Liver (tissue), 9 donors: ENCODE results near the gene ATP2B2. TPM values are rescaled to one million over a fixed set of nuclear protein-coding genes. Genes with fewer than 3 reads are reported as not detected.

Experiments
- DNase-seq: peaks from one replicate; pipeline ENCODE4 v3.0.0-alpha.2; 2017; ENCODE audit warnings: low spot score
- H3K27ac ChIP-seq, 2 donors: one replicate each; pipeline ENCODE4 v1.7.0; 2013; ENCODE audit warnings: inconsistent platforms in 2 of 2, low read length in 2 of 2, control low read depth in 1 of 2, low read depth in 1 of 2, mild to moderate bottlenecking in 1 of 2
- H3K27me3 ChIP-seq, 4 donors: one replicate each; pipeline versions ENCODE4 v1.6.1 to v1.7.0; 2013; ENCODE audit warnings: low read length in 3 of 4, inconsistent platforms in 1 of 4, mild to moderate bottlenecking in 1 of 4, moderate library complexity in 1 of 4; ENCODE audit not compliant: control insufficient read depth in 4 of 4, insufficient read depth in 4 of 4
- H3K36me3 ChIP-seq, 4 donors: one replicate each; pipeline versions ENCODE4 v1.6.1 to v1.7.0; 2013; ENCODE audit warnings: low read length in 3 of 4, mild to moderate bottlenecking in 3 of 4, low read depth in 1 of 4, moderate library complexity in 1 of 4; ENCODE audit not compliant: control insufficient read depth in 4 of 4, insufficient read depth in 3 of 4
- H3K4me1 ChIP-seq, 4 donors: one replicate each; pipeline versions ENCODE4 v1.6.1 to v1.7.0; 2013; ENCODE audit warnings: low read length in 3 of 4, mild to moderate bottlenecking in 3 of 4, moderate library complexity in 1 of 4; ENCODE audit not compliant: control insufficient read depth in 4 of 4, insufficient read depth in 4 of 4
- H3K4me3 ChIP-seq, 3 donors: one replicate each; pipeline versions ENCODE4 v1.6.1 to v1.7.0; 2013; ENCODE audit warnings: low read length in 3 of 3, control low read depth in 1 of 3, low read depth in 1 of 3, mild to moderate bottlenecking in 1 of 3
- H3K9ac ChIP-seq, 2 donors: one replicate each; pipeline ENCODE4 v1.7.0; 2013; ENCODE audit warnings: low read length in 2 of 2, mild to moderate bottlenecking in 2 of 2, moderate library complexity in 2 of 2, control low read depth in 1 of 2, low read depth in 1 of 2
- H3K9me3 ChIP-seq, 4 donors: one replicate each; pipeline versions ENCODE4 v1.6.1 to v1.7.0; 2013; ENCODE audit warnings: low read length in 3 of 4; ENCODE audit not compliant: control insufficient read depth in 4 of 4
- EGR1 ChIP-seq, 2 donors: IDR thresholded peaks; 2 replicates each; pipeline ENCODE4 v1.6.1; 2016 to 2018; ENCODE audit warnings: antibody characterized with exemption in 2 of 2, low read depth in 2 of 2
- FOXA2 ChIP-seq: IDR thresholded peaks from 2 replicates; pipeline ENCODE4 v1.6.1; 2016; ENCODE audit warnings: antibody characterized with exemption
- GABPA ChIP-seq, 2 donors: IDR thresholded peaks in 1 of 2; conservative IDR thresholded peaks in 1 of 2; 2 replicates each; pipeline ENCODE4 v1.6.1; 2016; ENCODE audit warnings: antibody characterized with exemption in 2 of 2, mild to moderate bottlenecking in 1 of 2, moderate library complexity in 1 of 2
- HNF4A ChIP-seq, 2 donors: conservative IDR thresholded peaks; 2 replicates each; pipeline ENCODE4 v1.6.1; 2016; ENCODE audit warnings: antibody characterized with exemption in 2 of 2, mild to moderate bottlenecking in 2 of 2
- HNF4G ChIP-seq: IDR thresholded peaks from 2 replicates; pipeline ENCODE4 v1.6.1; 2016; ENCODE audit warnings: antibody characterized with exemption
- NR2F2 ChIP-seq: IDR thresholded peaks from 2 replicates; pipeline ENCODE4 v1.6.1; 2016; ENCODE audit warnings: antibody characterized with exemption
- RAD21 ChIP-seq, 2 donors: IDR thresholded peaks; 2 replicates each; pipeline ENCODE4 v1.6.1; 2016; ENCODE audit warnings: antibody characterized with exemption in 2 of 2, mild to moderate bottlenecking in 2 of 2
- RXRA ChIP-seq, 2 donors: IDR thresholded peaks; 2 replicates each; pipeline ENCODE4 v1.6.1; 2017 to 2018; ENCODE audit warnings: antibody characterized with exemption in 2 of 2, mild to moderate bottlenecking in 1 of 2
- SP1 ChIP-seq: IDR thresholded peaks from 2 replicates; pipeline ENCODE4 v1.6.1; 2018; ENCODE audit warnings: antibody characterized with exemption, mild to moderate bottlenecking
- TAF1 ChIP-seq: conservative IDR thresholded peaks from 2 replicates; pipeline ENCODE4 v1.6.1; 2016; ENCODE audit warnings: antibody characterized with exemption, mild to moderate bottlenecking
- YY1 ChIP-seq: IDR thresholded peaks from 2 replicates; pipeline ENCODE4 v1.6.1; 2016; ENCODE audit warnings: antibody characterized with exemption, mild to moderate bottlenecking
- WGBS: extraction: QIAGEN DNeasy Blood & Tissue Kit; methylation state at CpG from one replicate; pipeline ENCODE4 v1.1.7; 2013; 5-methylcytosine and 5-hydroxymethylcytosine counted together
- polyA plus RNA-seq, 2 donors: library from polyadenylated mRNA; stranded (reverse) in 1 of 2; unstranded in 1 of 2; fragments of 200-250 nt in 1 of 2; fragments of >200 nt in 1 of 2; fragmentation: Nextera tagmentation in 1 of 2; extraction: Ambion mirVana in 1 of 2; gene quantifications; one replicate each; pipeline versions ENCODE4 v1.2.1 to v1.2.3, GENCODE V29; 2013 to 2015
- total RNA-seq, 2 donors: library from RNA; depleted of rRNA; stranded (reverse); fragments of >200 nt; gene quantifications; one replicate each; pipeline ENCODE4 v1.2.3, GENCODE V29; 2014
- TF ChIP-seq, protein P1 (sequence below): IDR thresholded peaks from 2 replicates; pipeline ENCODE4 v1.6.1; 2016; ENCODE audit warnings: antibody characterized with exemption
- TF ChIP-seq, protein P2 (sequence below): IDR thresholded peaks from 2 replicates; pipeline ENCODE4 v1.6.1; 2016; ENCODE audit warnings: antibody characterized with exemption, mild to moderate bottlenecking
- TF ChIP-seq, protein P3 (sequence below): IDR thresholded peaks from 2 replicates; pipeline ENCODE4 v1.6.1; 2016; ENCODE audit warnings: antibody characterized with exemption
- TF ChIP-seq, protein P4 (sequence below): IDR thresholded peaks from 2 replicates; pipeline ENCODE4 v1.6.1; 2016; ENCODE audit warnings: antibody characterized with exemption
- TF ChIP-seq, protein P5 (sequence below): fragments of 150-350 bp; IDR thresholded peaks from 2 replicates; pipeline ENCODE4 v1.5.1; 2017; ENCODE audit warnings: improper control_type of control experiment, low read depth, low read length; ENCODE audit not compliant: missing input control
- donor health status: healthy.
- donor health status: healthy.
- donor health status: healthy.
- donor health status: healthy.
- donor health status: healthy.

The ATP2B2 gene
- total and polyA plus RNA-seq, 4 donors, result 10.4 to 27.8 (median 20.7) TPM

DNA sequence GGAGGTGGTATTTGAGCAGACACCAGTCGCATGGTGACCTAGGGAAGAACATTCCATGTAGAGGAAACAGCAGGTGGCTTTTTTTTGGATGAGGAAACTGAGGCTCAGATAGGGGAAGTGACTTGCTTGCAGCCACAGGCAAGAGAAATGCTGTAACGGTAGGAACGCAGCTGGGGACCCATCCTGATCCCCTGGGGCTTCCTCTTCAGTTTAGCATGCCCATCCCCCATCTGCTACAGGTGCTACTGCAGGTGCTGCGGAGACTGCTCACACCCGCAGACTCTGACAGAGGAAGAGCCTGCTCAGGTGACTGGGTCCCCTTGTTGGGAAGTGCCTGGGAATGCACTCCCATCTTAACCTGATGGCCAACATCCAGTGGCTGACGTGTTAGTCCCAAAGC, 129.0 kb downstream of the ATP2B2 start:
- TF ChIP-seq SP1, result no peak
- no peak for DNase-seq
- 83% methylated on average over 6 of the region's 6 CpGs for WGBS

DNA sequence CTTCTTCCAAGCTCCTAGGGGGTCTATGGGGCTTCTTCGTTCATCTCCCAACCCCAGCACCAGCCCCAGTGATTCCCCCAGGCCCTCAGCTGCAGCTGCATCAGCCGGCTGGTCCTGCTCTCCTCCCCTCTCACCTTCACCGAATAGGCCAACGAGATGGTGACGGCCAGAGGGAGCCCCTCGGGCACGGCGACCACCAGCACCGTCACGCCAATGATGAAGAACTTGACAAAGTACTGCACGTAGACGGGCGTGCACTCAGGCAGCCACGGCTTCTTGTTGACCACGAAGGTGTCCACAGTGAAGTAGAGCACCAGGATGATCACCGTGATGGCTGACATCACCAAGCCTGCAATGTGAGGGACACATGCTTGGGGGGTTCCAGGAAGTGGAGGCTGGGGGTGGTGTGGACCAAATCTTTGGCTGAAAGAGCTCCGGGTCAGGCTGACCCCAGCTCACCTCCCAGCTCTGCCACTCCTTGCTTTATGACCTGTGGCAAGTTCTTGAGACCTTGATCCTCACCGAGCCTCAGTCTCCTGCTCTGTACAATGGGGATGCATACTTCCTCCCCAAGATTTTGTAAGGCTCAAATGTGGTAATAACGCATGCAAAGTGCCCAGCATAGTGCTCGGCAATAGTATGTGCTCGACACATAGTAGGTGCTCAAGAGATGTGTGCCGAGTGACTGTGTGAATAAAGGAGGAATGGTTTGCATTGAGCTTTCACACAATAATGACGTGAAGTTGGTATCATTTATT, 129.9 kb downstream of the ATP2B2 start:
- no peaks in the 10 kb centered on the region for H3K4me1 ChIP-seq
- H3K36me3 ChIP-seq, result peaks cover 2 to 59% (median 24%) of the 10 kb centered on the region in 4 donors
- H3K27ac ChIP-seq, result no peak overlapping the region
- no peaks in the 10 kb centered on the region for H3K9me3 ChIP-seq
- TF ChIP-seq, protein P1, sequence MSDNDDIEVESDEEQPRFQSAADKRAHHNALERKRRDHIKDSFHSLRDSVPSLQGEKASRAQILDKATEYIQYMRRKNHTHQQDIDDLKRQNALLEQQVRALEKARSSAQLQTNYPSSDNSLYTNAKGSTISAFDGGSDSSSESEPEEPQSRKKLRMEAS, result no peak
- TF ChIP-seq TAF1, result no peak
- no peak for TF ChIP-seq EGR1 (IDR thresholded peaks at IDR 0.05; ENCODE audit: low read depth in 2 of 2)
- TF ChIP-seq YY1, result no peak
- TF ChIP-seq, protein P2, sequence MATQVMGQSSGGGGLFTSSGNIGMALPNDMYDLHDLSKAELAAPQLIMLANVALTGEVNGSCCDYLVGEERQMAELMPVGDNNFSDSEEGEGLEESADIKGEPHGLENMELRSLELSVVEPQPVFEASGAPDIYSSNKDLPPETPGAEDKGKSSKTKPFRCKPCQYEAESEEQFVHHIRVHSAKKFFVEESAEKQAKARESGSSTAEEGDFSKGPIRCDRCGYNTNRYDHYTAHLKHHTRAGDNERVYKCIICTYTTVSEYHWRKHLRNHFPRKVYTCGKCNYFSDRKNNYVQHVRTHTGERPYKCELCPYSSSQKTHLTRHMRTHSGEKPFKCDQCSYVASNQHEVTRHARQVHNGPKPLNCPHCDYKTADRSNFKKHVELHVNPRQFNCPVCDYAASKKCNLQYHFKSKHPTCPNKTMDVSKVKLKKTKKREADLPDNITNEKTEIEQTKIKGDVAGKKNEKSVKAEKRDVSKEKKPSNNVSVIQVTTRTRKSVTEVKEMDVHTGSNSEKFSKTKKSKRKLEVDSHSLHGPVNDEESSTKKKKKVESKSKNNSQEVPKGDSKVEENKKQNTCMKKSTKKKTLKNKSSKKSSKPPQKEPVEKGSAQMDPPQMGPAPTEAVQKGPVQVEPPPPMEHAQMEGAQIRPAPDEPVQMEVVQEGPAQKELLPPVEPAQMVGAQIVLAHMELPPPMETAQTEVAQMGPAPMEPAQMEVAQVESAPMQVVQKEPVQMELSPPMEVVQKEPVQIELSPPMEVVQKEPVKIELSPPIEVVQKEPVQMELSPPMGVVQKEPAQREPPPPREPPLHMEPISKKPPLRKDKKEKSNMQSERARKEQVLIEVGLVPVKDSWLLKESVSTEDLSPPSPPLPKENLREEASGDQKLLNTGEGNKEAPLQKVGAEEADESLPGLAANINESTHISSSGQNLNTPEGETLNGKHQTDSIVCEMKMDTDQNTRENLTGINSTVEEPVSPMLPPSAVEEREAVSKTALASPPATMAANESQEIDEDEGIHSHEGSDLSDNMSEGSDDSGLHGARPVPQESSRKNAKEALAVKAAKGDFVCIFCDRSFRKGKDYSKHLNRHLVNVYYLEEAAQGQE, result no peak
- no peak for TF ChIP-seq FOXA2
- TF ChIP-seq HNF4A (conservative IDR thresholded peaks at IDR 0.05), result no peak
- no peak for TF ChIP-seq RAD21 (IDR thresholded peaks at IDR 0.05)
- no peak for TF ChIP-seq HNF4G
- no peak for TF ChIP-seq GABPA (IDR thresholded peaks at IDR 0.05 in 1 of 2, conservative IDR thresholded peaks at IDR 0.05 in 1 of 2)
- TF ChIP-seq, protein P3, sequence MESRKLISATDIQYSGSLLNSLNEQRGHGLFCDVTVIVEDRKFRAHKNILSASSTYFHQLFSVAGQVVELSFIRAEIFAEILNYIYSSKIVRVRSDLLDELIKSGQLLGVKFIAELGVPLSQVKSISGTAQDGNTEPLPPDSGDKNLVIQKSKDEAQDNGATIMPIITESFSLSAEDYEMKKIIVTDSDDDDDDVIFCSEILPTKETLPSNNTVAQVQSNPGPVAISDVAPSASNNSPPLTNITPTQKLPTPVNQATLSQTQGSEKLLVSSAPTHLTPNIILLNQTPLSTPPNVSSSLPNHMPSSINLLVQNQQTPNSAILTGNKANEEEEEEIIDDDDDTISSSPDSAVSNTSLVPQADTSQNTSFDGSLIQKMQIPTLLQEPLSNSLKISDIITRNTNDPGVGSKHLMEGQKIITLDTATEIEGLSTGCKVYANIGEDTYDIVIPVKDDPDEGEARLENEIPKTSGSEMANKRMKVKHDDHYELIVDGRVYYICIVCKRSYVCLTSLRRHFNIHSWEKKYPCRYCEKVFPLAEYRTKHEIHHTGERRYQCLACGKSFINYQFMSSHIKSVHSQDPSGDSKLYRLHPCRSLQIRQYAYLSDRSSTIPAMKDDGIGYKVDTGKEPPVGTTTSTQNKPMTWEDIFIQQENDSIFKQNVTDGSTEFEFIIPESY, result no peak
- no peak for TF ChIP-seq RXRA (IDR thresholded peaks at IDR 0.05)
- TF ChIP-seq SP1, result no peak
- TF ChIP-seq, protein P4, sequence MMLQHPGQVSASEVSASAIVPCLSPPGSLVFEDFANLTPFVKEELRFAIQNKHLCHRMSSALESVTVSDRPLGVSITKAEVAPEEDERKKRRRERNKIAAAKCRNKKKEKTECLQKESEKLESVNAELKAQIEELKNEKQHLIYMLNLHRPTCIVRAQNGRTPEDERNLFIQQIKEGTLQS, result no peak
- no peak for TF ChIP-seq NR2F2
- TF ChIP-seq, protein P5, sequence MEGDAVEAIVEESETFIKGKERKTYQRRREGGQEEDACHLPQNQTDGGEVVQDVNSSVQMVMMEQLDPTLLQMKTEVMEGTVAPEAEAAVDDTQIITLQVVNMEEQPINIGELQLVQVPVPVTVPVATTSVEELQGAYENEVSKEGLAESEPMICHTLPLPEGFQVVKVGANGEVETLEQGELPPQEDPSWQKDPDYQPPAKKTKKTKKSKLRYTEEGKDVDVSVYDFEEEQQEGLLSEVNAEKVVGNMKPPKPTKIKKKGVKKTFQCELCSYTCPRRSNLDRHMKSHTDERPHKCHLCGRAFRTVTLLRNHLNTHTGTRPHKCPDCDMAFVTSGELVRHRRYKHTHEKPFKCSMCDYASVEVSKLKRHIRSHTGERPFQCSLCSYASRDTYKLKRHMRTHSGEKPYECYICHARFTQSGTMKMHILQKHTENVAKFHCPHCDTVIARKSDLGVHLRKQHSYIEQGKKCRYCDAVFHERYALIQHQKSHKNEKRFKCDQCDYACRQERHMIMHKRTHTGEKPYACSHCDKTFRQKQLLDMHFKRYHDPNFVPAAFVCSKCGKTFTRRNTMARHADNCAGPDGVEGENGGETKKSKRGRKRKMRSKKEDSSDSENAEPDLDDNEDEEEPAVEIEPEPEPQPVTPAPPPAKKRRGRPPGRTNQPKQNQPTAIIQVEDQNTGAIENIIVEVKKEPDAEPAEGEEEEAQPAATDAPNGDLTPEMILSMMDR, result no peak
- 95% methylated on average over 23 of the region's 23 CpGs for WGBS
- no peak for DNase-seq
- no peak overlapping the region for H3K4me3 ChIP-seq
- no peaks in the 10 kb centered on the region for H3K27me3 ChIP-seq
- H3K9ac ChIP-seq, result no peak overlapping the region

More for the DNA sequence above, 129.0 kb downstream of the ATP2B2 start:
- Histone ChIP-seq H3K4me1 (no peaks in the 10 kb centered on the region), H3K9ac (no peak overlapping the region), H3K36me3 (peaks cover 2 to 53% (median 18%) of the 10 kb centered on the region in 4 donors), H3K27me3 (no peaks in the 10 kb centered on the region), H3K27ac (no peak overlapping the region), H3K9me3 (no peaks in the 10 kb centered on the region), H3K4me3 (no peak overlapping the region)
